Smooth muscle cell (in vitro differentiated cells): ENCODE measurements around the gene SLC17A8. TPM values are rescaled to one million over a fixed set of nuclear protein-coding genes. Genes with fewer than 3 reads are reported as not detected.

Experiments
- DNase-seq: peaks from one replicate; lab custom pipeline; 2025; ENCODE audit not compliant: unreplicated experiment; lab: John Stamatoyannopoulos, UW
- H2AFZ ChIP-seq: fragments of 200-600 bp; sonication (generic); 2 replicates; pipeline ENCODE4 v1.6.0; 2016; ENCODE audit warnings: antibody characterized with exemption, low read depth, mild to moderate bottlenecking
- H3F3A ChIP-seq: fragments of 200-600 bp; sonication (generic); 2 replicates; pipeline ENCODE4 v1.6.0; 2017; ENCODE audit warnings: antibody characterized with exemption, low read depth
- H3K27ac ChIP-seq: fragments of 200-600 bp; sonication (generic); 2 replicates; pipeline ENCODE4 v1.5.1; 2016; ENCODE audit warnings: low read depth, mild to moderate bottlenecking
- H3K27me3 ChIP-seq: fragments of 200-600 bp; sonication (generic); 2 replicates; pipeline ENCODE4 v1.6.1; 2016; ENCODE audit warnings: low read depth, mild to moderate bottlenecking
- H3K36me3 ChIP-seq: fragments of 200-600 bp; sonication (generic); 2 replicates; pipeline ENCODE4 v1.5.1; 2016; ENCODE audit warnings: low read depth
- H3K4me1 ChIP-seq: fragments of 200-600 bp; sonication (generic); 2 replicates; pipeline ENCODE4 v1.5.1; 2016; ENCODE audit warnings: low read depth
- H3K4me2 ChIP-seq: fragments of 200-600 bp; sonication (generic); 2 replicates; pipeline ENCODE4 v1.6.0; 2016; ENCODE audit warnings: mild to moderate bottlenecking
- H3K4me3 ChIP-seq: fragments of 200-600 bp; sonication (generic); 2 replicates; pipeline ENCODE4 v1.5.1; 2016; ENCODE audit warnings: mild to moderate bottlenecking
- H3K79me2 ChIP-seq: fragments of 200-600 bp; sonication (generic); 2 replicates; pipeline ENCODE4 v1.6.0; 2016; ENCODE audit warnings: low read depth, mild to moderate bottlenecking
- H3K9ac ChIP-seq: fragments of 200-600 bp; sonication (generic); 2 replicates; pipeline ENCODE4 v1.6.0; 2016; ENCODE audit warnings: low read depth
- H3K9me3 ChIP-seq: fragments of 200-600 bp; sonication (generic); replicated peaks from 2 replicates; pipeline ENCODE4 v1.5.1; 2016; ENCODE audit warnings: low read depth
- H4K20me1 ChIP-seq: fragments of 200-600 bp; sonication (generic); 2 replicates; pipeline ENCODE4 v1.6.0; 2016; ENCODE audit warnings: low read depth
- CTCF ChIP-seq: fragments of 200-600 bp; sonication (generic); IDR thresholded peaks from 2 replicates; pipeline ENCODE4 v1.5.1; 2017; ENCODE audit warnings: borderline replicate concordance, mild to moderate bottlenecking, antibody characterized with exemption; ENCODE audit not compliant: insufficient read depth, poor library complexity, severe bottlenecking
- WGBS: methylation state at CpG from one replicate; pipeline ENCODE4 v1.1.7; 2016; ENCODE audit warnings: low lambda C conversion rate; 5-methylcytosine and 5-hydroxymethylcytosine counted together
- polyA plus RNA-seq: library from polyadenylated mRNA; unstranded; fragments of >200 nt; fragmentation: Nextera tagmentation; extraction: Ambion mirVana; gene quantifications from 2 replicates; pipeline ENCODE4 v1.2.1, GENCODE V29; 2016
- total RNA-seq: library from RNA; depleted of rRNA; stranded (reverse); fragments of >200 nt; gene quantifications from 2 replicates; pipeline ENCODE4 v1.2.3, GENCODE V29; 2014

SLC17A8 gene
- total and polyA plus RNA-seq, 2 experiments from 2014 or later = not detected

GRCh38 chr12:100391856-100392255 is 35.0 kb downstream of the SLC17A8 start:
- Histone ChIP-seq H2AFZ (no peak overlapping the region), H3K4me1 (no peaks in the 10 kb centered on the region), H3K9me3 (no peaks in the 10 kb centered on the region), H3F3A (no peaks in the 10 kb centered on the region), H3K27ac (no peak overlapping the region), H4K20me1 (no peaks in the 10 kb centered on the region), H3K9ac (no peak overlapping the region), H3K4me2 (no peak overlapping the region), H3K27me3 (no peaks in the 10 kb centered on the region), H3K4me3 (no peak overlapping the region), H3K79me2 (no peaks in the 10 kb centered on the region), H3K36me3 (no peaks in the 10 kb centered on the region)
- DNase-seq = no peak
- 95% methylated on average over 2 of the region's 2 CpGs for WGBS
- no peak for TF ChIP-seq CTCF

GRCh38 chr12:100393200-100393599 is 36.3 kb downstream of the SLC17A8 start:
- no peaks in the 10 kb centered on the region for H3K27me3 ChIP-seq
- no peak for DNase-seq
- no peaks in the 10 kb centered on the region for H3K36me3 ChIP-seq
- H3K4me1 ChIP-seq = no peaks in the 10 kb centered on the region
- no peak overlapping the region for H3K27ac ChIP-seq
- no peak overlapping the region for H3K9ac ChIP-seq
- no peaks in the 10 kb centered on the region for H3F3A ChIP-seq
- H3K9me3 ChIP-seq = no peaks in the 10 kb centered on the region
- TF ChIP-seq CTCF = no peak
- no peak overlapping the region for H3K4me3 ChIP-seq
- no peak overlapping the region for H2AFZ ChIP-seq
- H3K79me2 ChIP-seq = no peaks in the 10 kb centered on the region
- WGBS = 92% methylated on average over 6 of the region's 6 CpGs
- no peaks in the 10 kb centered on the region for H4K20me1 ChIP-seq
- H3K4me2 ChIP-seq = no peak overlapping the region

GRCh38 chr12:100395811-100396210 is 38.9 kb downstream of the SLC17A8 start:
- no peaks in the 10 kb centered on the region for H3K9me3 ChIP-seq
- no peaks in the 10 kb centered on the region for H3K4me1 ChIP-seq
- no peaks in the 10 kb centered on the region for H3K79me2 ChIP-seq
- H3K4me2 ChIP-seq = no peak overlapping the region
- WGBS = 95% methylated on average over 6 of the region's 6 CpGs
- no peak overlapping the region for H3K27ac ChIP-seq
- no peak for TF ChIP-seq CTCF
- H4K20me1 ChIP-seq = no peaks in the 10 kb centered on the region
- H3K36me3 ChIP-seq = no peaks in the 10 kb centered on the region
- H3K4me3 ChIP-seq = no peak overlapping the region
- DNase-seq = no peak
- H3K9ac ChIP-seq = no peak overlapping the region
- no peaks in the 10 kb centered on the region for H3K27me3 ChIP-seq
- no peaks in the 10 kb centered on the region for H3F3A ChIP-seq
- H2AFZ ChIP-seq = no peak overlapping the region

- Histone ChIP-seq H3K4me1 (no peaks in the 10 kb centered on the region), H3K4me2 (no peak overlapping the region), H3F3A (no peaks in the 10 kb centered on the region), H3K27me3 (no peaks in the 10 kb centered on the region), H3K27ac (no peak overlapping the region), H3K9me3 (no peaks in the 10 kb centered on the region), H3K4me3 (no peak overlapping the region), H3K36me3 (no peaks in the 10 kb centered on the region), H2AFZ (no peak overlapping the region), H4K20me1 (no peaks in the 10 kb centered on the region), H3K9ac (no peak overlapping the region), H3K79me2 (no peaks in the 10 kb centered on the region)
- TF ChIP-seq CTCF = no peak
- DNase-seq = no peak
Measured at GRCh38 chr12:100398307-100398706, 41.4 kb downstream of the SLC17A8 start.
